GM19328 (cell line): Measurements from ENCODE around the gene SGMS2.

Experiments
- ATAC-seq: cut with Tn5 transposase; IDR thresholded peaks from one replicate; pipeline ENCODE4 v1.9.1; 2021; ENCODE audit warnings: mild to moderate bottlenecking, moderate library complexity; ENCODE audit not compliant: unreplicated experiment

SGMS2 gene

DNA sequence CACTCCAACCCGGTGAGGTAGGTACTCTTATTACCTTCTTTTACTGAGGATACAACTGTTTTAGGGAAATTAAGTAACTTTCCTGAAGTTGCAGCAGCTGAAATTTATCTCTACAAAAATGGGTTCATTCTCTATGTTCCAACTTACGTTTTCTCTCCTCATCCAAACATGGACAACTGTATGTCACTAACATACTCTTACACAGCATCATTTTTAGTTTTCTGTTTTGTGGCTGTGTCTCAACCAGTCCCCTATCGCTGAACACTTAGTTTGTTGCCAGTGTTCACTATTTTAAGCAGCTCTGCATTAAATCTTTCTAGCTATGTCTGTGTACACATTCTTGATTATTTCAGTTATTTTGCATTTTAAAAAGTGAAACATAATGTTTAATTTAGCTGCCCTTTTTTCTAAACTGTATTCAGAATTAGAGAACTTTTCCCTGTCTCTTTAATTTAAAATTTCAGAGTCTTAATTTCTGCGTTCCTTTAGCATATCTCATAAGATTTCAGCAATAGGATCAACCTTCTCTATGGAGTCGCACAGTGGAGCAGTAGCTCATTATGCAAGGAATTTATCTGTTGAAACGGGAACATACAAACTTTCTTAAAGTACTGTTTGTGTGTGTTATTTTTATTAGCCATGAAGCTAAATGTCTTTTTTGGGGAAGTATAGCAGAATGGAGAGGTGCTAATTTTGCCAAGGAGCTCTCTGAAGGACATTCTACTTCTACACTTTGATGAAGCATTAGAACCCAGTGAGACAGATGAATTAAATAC lies 3.8 kb downstream of the SGMS2 start:
- no peak for ATAC-seq

DNA sequence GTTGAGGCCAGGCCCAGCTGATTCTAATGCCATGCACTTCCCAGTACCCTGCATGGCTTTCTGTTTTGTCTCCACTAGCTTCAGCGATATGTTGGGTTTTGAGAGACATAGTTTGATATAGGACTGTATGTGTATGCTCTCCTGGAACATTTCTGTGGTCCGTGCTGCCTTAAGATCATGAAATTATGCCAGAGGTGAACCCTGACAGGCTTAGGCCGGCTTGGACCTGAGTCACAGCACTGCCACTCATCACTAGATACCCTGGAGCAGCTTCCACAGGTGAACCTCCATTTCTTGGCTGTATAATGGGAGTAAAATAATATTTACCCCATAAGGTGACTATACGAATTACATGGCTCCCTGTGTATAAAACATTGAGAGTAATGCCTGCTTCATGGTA lies 6.4 kb downstream of the SGMS2 start:
- no peak for ATAC-seq

DNA sequence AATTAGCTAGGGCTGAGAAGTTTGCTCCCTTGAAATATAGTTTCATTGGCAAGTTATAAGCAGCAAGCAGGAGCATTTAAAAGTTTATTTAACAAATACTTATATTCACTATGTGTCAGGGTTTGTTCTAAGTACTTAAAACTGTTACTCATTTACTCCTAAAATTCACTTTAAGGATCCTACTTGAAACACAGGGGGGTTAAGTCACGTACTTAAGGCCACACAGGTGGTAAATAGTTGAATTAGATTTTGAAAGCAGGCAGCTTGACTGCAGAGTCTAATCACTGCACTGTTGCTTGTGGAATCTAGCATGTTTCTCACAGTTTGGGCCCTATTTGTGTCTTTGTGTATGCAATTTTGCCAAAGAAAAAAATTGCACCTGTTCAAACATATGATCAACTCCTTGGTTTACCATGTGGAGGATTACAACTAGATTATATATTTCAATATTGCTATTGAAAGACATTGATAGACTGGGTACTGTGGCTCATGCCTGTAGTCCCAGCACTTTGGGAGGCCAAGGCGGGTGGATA lies 7.6 kb downstream of the SGMS2 start:
- ATAC-seq = no peak

DNA sequence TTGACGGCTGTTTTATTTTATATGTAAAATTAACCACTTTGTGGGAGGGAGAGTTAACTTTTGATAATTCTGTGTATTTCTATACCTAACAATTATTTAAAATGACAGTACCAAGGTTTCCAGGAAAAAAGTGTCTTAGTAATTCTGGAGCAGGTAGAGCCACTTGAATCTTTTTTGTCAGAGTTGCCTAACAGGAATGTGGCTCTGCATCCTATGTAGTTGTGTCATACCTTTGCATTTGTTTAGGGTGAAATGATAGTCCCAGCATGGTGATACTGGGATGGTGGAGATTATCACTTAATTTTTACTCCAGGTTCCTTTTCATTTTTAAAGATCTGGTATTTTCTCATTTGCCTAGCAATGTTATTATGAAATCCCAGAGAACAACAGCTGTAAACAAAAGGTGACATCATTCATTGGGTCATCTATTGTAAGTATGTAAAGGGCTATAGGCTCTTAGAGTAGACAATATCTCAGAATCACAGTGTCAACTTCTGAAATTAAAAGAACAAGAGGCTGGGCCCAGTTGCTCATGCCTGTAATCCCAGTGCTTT lies 9.6 kb downstream of the SGMS2 start:
- no peak for ATAC-seq

DNA sequence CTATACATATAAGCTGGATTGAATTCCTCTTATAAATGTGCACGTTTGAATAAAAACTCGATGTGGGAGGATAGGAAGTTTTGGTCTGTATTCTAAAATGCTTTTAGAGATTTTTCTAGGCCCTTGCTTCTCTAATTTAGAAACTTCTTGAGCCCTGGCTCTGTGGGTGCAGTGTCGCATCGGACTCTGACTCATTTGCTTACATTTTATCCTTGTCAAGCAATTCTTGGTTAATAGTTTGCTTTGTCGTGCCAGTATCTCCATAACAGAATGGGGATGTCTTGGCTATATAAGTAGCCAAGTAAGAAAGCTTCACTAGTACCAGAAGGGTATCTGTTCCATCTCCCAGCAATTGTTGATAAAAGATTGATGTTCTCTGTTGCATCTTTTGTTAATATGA lies 10.7 kb downstream of the SGMS2 start:
- no peak for ATAC-seq

DNA sequence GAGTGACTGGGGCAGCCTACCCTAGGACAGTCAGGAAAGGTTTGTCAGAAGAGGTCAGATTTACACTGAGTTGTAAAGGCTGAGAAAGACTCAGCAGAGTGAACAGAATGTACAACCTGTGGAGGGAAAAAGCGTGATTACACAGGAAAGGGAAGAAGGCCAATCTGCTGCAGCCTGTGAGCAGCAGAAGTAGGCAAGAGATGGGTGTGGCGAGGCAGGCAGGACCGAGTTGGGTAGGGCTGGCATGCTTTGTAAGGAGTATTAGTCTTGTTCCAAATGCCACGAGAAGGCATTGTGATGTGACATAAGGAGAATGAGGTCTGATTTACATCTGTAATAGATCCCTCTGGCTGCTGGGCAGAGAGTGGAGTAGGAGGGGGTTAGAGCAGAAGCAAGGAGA lies 12.6 kb downstream of the SGMS2 start:
- ATAC-seq = no peak

DNA sequence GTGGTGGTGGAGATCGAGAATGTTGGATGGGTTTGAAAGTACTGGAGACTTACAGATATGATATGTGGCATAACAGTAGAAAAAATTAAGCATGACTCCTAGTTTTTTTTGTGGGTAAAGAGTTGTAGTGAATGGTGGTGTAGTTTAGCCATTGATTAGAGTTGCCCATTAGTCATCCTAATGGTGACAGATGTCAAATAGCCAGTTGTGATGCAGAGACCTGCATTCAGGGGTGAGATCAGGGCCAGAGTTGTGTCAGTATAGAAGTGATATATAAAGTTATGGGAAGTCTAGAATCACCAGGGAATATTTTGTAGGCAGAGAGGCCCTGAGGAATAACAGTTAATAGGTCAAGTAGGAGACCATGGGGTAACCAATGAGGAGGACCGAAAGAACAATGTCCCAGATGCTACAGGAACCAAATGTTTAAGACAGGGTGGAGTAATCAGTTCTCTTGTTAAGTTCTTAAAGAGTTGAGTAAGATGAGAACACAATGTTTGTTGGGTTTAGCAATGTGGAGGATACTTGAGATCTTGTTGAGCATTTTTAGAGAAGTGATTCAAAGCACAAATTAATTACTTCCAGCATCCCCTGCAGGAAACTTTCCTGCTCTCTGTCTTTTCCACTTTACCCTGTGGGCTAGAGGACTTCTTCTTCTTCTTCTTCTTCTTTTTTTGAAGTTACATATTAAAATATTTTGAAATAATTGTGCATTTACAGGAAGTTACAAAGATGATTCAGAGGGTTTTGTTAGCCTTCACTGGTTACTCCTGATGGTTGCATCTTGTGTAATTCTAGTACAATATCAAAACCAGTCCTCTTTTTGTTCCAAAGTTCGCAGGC lies 13.3 kb downstream of the SGMS2 start:
- ATAC-seq = no peak

DNA sequence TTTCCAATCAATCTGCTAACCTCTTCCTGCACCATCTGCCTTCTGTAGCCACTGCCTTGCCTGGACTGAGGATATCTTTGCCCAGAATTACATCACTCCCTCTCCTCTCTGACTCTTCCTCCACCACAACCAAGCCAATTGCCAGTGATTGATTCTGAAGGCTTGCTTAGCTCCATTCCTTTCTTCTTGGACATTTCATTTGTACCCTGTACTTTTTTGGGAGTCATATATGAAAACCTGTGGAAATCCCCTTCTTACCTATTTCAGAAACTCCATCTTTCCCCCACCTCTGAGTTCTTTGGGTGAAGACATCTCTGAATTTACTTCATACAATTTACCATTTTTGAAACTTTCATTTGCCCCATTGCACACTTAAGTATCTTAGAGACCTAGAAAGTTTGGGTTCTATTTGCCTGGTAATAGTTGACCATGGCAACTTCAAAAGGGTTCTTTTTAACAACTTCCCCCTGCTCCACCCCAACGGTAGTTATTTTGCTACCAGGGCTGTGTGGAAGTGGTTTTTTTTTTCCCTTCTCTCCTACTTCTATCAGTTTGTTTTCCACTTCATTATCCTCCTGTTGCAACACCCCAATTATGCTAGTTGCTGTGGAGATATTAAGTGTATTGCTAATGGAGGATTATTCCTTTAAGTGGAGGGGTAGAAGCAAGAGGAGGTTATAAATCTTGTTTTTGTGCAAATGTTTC lies 14.3 kb downstream of the SGMS2 start:
- no peak for ATAC-seq

DNA sequence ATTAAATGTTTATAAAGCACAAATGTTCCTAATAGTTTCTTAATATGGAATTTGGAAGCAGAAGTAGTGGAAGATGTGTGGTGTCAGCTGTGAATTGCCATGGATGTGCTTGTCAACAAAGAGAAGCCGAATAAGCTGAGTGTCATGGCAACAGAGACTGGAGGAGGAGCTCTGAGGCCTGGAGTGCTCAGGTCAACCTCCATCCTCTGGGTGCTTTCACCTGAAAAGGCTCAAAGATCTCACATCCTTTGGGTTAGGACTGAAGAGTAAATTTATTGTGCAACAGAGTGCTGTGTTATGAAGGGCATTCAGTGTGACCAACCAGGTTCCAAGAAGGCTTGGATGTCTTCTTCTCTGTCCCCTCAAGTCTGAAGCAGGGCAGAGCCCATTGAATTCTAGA lies 18.7 kb downstream of the SGMS2 start:
- no peak for ATAC-seq

DNA sequence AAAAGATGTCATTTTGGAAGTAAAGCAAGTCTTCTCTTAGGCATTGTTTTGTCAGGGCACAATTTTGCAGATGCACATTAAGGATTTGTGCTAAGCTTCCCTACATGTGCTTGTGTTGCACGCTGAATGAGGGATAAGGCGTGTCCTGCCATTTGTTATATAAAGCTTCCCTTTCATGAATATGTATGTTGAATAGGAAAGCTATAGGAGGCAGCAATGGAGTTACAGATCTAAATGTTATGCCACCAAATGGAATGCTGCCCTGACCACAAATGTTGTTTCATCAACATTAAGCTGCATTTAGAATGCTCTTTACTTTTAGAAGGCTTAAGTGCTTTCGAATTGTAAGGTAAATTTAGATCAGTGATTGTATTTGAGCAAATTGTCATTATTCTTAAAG lies 20.9 kb downstream of the SGMS2 start:
- ATAC-seq = no peak

DNA sequence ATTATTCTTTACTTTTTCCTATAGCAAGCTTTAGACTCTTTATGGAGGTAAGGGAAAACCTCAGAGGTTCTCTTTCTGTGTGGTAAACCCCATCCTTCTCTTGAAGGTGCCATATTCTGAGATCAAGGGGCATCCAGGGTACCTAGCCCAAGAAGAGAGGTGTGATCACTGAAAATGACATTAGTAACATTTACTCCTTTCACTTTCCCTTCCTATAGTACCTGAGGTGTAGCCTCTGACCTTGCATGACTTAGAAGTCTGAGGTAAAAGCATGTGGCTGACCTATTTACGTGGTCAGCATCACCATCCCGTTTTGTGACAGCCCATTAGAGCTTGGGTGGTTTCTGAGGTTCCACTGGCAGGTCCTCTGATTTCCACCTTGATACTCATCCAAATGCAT lies 25.7 kb downstream of the SGMS2 start:
- ATAC-seq = no peak

DNA sequence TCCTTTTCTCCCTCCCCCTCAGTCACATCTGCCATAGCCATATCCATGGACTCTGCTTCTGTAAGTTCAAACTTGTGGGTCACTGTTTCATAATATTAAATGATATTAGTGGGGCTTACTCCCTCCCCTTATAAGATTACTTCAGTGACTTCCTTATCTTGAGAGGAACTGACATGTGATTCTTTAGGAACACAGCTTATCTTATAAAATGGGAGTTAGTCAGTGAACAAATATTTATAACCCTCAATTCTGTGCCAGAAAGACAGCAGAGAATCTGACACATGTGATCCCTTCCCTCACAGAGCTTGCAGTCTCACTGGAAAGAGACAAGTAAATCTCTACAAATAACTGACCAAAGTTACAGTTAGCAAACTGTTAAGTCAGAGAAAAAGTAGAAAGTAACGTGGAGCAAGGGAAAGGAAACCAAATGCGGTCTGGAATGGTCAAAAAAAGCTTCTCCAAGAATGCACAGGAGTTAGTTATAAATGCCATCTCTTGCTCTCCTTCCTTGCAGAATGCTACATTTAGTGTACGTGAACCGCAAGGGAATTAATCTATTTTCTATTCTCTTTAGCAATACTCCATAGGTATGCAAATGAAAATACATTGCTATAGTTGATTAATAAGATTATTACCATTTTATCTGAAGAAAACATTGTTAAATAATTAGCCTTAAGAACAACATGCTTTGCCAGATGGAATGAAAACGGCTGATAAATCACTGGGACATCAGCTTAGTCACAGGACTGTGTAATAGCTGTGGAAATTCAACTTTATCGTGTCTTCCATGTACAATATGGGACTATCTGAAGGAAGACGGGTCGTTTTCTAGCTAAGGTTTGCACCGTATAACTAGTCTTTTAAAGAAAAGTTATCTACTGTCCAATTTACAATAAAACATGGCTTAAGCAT lies 29.0 kb downstream of the SGMS2 start:
- no peak for ATAC-seq

DNA sequence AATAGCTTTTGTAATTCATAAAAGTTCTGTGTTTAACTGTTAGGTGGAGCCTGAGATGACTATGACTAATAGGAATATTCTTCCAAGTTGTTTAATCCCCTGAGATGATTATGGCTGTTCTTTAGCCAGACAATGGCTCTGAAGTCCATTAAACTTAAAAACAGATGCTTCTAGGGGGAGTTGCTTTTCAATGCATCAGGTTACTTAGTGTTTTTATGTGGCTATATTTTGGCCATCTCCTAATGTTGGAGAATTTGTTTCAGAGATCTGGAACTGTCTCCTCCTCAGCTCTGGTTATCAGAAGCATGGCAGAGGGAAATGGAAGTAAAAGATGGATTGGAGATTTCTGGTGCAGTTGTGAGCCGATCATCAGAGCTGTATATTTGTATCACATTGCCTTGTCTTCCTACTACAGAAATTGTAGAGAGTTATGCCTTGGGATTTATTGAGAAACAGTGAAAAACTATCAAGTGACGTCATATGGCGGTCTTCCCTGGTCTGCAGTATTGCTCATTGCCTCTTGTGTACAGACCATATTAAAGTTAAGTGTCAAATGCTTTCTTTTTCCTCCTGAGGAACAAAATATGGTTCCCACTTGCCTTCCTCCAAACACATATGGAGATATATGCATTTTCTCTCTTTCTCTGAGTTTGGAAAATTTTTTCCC lies 29.8 kb downstream of the SGMS2 start:
- ATAC-seq = no peak

DNA sequence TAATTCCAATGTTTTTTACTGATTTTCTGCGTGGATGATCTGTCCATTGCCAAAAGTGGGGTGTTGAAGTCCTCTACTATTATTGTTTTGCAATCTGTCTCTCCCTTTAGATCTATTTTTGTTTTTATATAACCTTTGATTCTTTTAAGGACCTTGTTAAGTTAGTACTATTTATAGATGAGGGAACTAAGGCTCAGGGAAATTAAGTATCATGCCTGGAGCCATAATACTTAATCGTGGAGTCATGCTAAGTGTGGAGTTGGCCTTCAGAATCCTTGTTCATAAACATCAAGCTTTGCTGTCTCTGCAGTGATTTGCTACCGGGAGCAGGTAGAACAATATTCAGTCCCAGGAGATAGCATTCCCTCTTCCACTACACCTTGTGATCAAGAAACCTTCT lies 31.0 kb downstream of the SGMS2 start:
- ATAC-seq = no peak

DNA sequence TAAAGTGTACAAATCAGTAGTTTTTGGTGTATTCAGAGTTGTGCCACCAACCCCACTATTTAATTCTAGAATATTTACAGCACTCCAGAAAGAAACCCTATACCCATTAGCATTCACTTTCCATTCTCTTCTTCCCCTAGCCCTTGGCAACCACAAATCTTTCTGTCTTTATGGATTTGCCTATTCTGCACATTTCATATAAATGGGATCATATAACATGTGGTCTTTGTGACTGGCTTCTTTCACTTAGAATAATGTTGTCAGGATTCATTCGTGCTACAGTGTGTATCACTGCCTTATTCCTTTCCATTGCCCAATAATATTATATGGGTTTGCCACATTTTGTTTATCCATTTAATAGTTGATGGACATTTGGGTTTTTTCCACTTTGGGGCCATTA lies 32.2 kb downstream of the SGMS2 start:
- ATAC-seq = no peak

DNA sequence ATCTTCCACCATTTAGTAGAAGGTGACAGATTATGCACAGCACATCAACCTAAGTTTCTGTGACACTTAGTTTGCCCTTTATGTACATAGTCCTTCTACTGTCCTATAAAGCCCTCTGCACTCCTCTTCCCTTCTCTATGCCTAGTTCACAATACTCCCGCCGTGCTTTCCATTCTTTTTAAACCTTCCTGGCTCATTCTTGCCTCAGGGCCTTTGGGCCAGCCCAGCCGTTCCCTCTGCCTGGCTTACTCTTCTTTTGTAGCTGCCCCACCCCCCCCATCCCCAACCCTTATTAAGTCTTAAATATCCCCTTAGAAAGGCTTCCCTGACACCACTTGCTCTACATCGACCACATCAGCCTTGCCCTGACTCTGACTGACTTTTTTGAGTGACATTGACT lies 33.0 kb downstream of the SGMS2 start:
- ATAC-seq = no peak

DNA sequence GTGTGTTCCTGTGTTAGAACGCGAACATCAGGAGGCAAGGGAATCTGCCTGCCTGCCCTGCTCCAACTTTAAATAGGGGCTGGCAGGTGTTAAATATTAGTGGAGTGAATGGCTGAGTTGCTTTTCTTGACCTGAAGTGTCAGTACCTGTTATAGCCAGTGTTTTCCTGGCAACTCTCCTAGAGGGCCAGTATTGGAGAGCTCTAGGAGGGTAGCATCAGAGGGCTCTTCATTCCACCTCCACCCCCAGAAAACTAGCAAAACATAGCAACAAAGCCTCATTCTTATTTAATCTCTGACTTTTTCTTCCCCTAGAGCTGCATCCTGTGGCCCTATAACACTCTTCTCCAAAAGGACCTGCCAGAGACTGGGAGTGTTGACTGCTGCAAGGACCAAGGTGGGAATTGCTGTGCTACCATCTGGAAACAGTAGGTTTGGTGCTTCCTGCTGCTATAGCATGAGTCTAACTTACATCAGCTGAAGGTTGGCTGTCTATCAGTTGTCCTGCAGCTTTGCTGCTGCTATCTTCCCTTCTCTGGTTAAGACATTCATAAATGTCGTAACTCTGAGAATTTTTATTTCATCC lies 33.5 kb downstream of the SGMS2 start:
- no peak for ATAC-seq

DNA sequence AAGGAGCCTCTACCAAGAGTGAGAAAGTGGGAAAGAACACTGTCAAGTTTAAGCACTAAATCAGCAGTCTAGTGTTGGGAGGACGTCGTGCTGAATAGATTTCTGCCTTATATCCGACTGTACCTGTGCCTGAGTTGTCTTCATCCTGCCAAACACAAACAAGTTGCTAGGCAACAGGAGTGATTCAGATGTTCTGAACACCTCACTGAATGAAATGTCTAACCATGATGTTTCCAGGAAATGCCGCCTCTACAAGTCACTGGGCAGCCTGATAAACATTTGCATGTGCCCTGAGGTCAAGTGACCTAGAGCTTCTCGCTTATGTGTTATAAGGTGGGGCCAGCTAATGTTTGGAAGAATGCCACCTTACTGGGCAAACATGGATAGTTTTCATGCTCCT lies 37.9 kb downstream of the SGMS2 start:
- no peak for ATAC-seq

DNA sequence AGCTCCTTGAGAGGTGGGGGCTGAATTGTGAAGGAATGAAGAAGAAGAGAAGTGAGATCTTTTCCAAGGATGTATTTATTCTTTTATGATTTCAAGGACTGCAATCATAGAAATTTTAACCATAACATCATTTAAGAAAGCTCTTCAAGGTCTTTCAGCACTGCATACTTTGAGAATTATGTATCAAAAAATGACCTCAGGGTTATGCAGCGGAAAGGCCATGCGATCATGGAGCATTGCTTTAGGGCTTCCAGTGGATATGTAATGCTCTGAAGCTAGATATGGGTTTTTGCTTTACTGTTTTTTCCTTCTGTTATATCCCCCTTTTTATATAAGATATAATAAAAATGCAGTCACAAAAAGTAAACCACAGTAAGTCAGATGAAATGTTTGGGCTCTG lies 38.7 kb downstream of the SGMS2 start:
- no peak for ATAC-seq
